IMR-90 (cell line): ENCODE measurements around the gene PSAPL1. TPM values are rescaled to one million over a fixed set of nuclear protein-coding genes. Genes with fewer than 3 reads are reported as not detected.

ENCODE experiments used
- microRNA-seq, 2 experiments: library from miRNA; stranded (forward) in 1 of 2; unstranded in 1 of 2; fragments of 10-50 nt in 1 of 2; fragments of <30 nt in 1 of 2; gene quantifications in 1 of 2; microRNA quantifications in 1 of 2; one replicate each; pipeline versions ENCODE3 to v1.1.0; 2013 to 2020; ENCODE audit not compliant: insufficient read depth in 1 of 2, insufficient read length in 1 of 2, unreplicated experiment in 1 of 2
- polyA plus RNA-seq, 3 experiments: library from polyadenylated mRNA; depleted of rRNA; stranded (reverse); fragments of >200 nt; gene quantifications; 2 replicates each; pipeline ENCODE4 v1.2.3, GENCODE V29; 2012; ENCODE audit warnings: low replicate concordance in 1 of 3
- small RNA-seq, 5 experiments: library from RNA; depleted of rRNA; stranded (forward); fragments of <200 nt; gene quantifications; one replicate each; pipeline ENCODE3, GENCODE V24; 2012
- total RNA-seq: library from RNA; depleted of rRNA; stranded (reverse); fragments of >200 nt; gene quantifications from 2 replicates; pipeline ENCODE4 v1.2.3, GENCODE V29; 2012; rRNA removed

Gene PSAPL1
- total and polyA plus RNA-seq, 2 of the 4 experiments (the other 2 are of a cell fraction): not detected

Small RNA genes lying within 50 kb of the gene (microRNA-seq; reads per million reads assigned to microRNA genes)
- 0 reads per million in 2 experiments for gene MIR4274

Small RNA genes lying within 50 kb of the gene (small RNA-seq; reads per million reads assigned to genes)
- gene MIR4274: 0 reads per million in 5 experiments

Other genes with a start within 250 kb of the PSAPL1 start
- 0.28 and 0.36 TPM in 2 replicates for gene SORCS2, start 242.4 kb downstream of the PSAPL1 start, total RNA-seq
- 0.62 and 0.67 TPM in 2 replicates for gene SORCS2, start 242.4 kb downstream of the PSAPL1 start, polyA plus RNA-seq (2012; rRNA removed)